Nephron (organoid): ENCODE results near the gene PRKAG2.
A peak's percentile ranks its signal among the peaks of the same experiment; 100 is the strongest.

Experiments used
- H3K27ac Mint-ChIP-seq, 3 experiments: 2 replicates each; pipeline ENCODE4 v1.8.0; 2020; ENCODE audit warnings: mixed read lengths in 3 of 3, mild to moderate bottlenecking in 2 of 3, moderate library complexity in 1 of 3
- H3K27me3 Mint-ChIP-seq: 2 replicates; pipeline ENCODE4 v1.8.0; 2021; ENCODE audit warnings: low read depth, mild to moderate bottlenecking, moderate library complexity, mixed read lengths
- H3K36me3 Mint-ChIP-seq: 2 replicates; pipeline ENCODE4 v1.8.0; 2020; ENCODE audit warnings: low read depth, mixed read lengths
- H3K4me1 Mint-ChIP-seq: 2 replicates; pipeline ENCODE4 v1.8.0; 2020; ENCODE audit warnings: mixed read lengths
- H3K4me3 Mint-ChIP-seq, 3 experiments: 2 replicates each; pipeline ENCODE4 v1.8.0; 2020; ENCODE audit warnings: mild to moderate bottlenecking in 3 of 3, mixed read lengths in 3 of 3, moderate library complexity in 2 of 3
- H3K9me3 Mint-ChIP-seq: 2 replicates; pipeline ENCODE4 v1.8.0; 2020; ENCODE audit warnings: mixed read lengths
- CTCF ChIP-seq, 3 experiments: fragments of 200-600 bp; sonication (generic); IDR thresholded peaks; one replicate each; pipeline ENCODE4 v1.5.0; 2021; ENCODE audit warnings: antibody characterized with exemption in 3 of 3; ENCODE audit not compliant: unreplicated experiment in 3 of 3

The PRKAG2 gene

GRCh38 chr7:151696721-151697514, 180.0 kb downstream of the PRKAG2 start:
- no peaks in the 10 kb centered on the region for H3K9me3 Mint-ChIP-seq
- peak overlapping the region; percentile 69 to 87 (median 72) for H3K27ac Mint-ChIP-seq
- no peak for TF ChIP-seq CTCF (IDR thresholded peaks at IDR 0.05; ENCODE audit: unreplicated experiment in 3 of 3)
- peak overlapping the region in 1 of 3 experiments; percentile 12 for H3K4me3 Mint-ChIP-seq
- H3K36me3 Mint-ChIP-seq = no peaks in the 10 kb centered on the region
- peaks cover 47% of the 10 kb centered on the region for H3K4me1 Mint-ChIP-seq
- H3K27me3 Mint-ChIP-seq = peaks cover 16% of the 10 kb centered on the region

GRCh38 chr7:151695951-151696541, 180.9 kb downstream of the PRKAG2 start:
- H3K4me3 Mint-ChIP-seq = peak overlapping the region in 1 of 3 experiments; percentile 12
- H3K36me3 Mint-ChIP-seq = no peaks in the 10 kb centered on the region
- H3K27me3 Mint-ChIP-seq = peaks cover 18% of the 10 kb centered on the region
- H3K4me1 Mint-ChIP-seq = peaks cover 47% of the 10 kb centered on the region
- TF ChIP-seq CTCF (IDR thresholded peaks at IDR 0.05; ENCODE audit: unreplicated experiment in 3 of 3) = no peak
- H3K27ac Mint-ChIP-seq = peak overlapping the region; percentile 69 to 87 (median 72)
- H3K9me3 Mint-ChIP-seq = no peaks in the 10 kb centered on the region

GRCh38 chr7:151694828-151695580, 181.9 kb downstream of the PRKAG2 start:
- Mint-ChIP-seq H3K4me1 (peaks cover 47% of the 10 kb centered on the region), H3K9me3 (no peaks in the 10 kb centered on the region), H3K27me3 (peaks cover 26% of the 10 kb centered on the region), H3K27ac (peak overlapping the region; percentile 39 to 65 (median 54)), H3K4me3 (no peak overlapping the region), H3K36me3 (no peaks in the 10 kb centered on the region)
- no peak for TF ChIP-seq CTCF (IDR thresholded peaks at IDR 0.05; ENCODE audit: unreplicated experiment in 3 of 3)

- Mint-ChIP-seq H3K4me1 (peaks cover 42% of the 10 kb centered on the region), H3K9me3 (no peaks in the 10 kb centered on the region)
Observed at GRCh38 chr7:151694441-151694827, 182.5 kb downstream of the PRKAG2 start.

GRCh38 chr7:151693140-151693539, 183.8 kb downstream of the PRKAG2 start:
- H3K9me3 Mint-ChIP-seq = no peaks in the 10 kb centered on the region

More at GRCh38 chr7:151694441-151694827, 182.5 kb downstream of the PRKAG2 start:
- no peak for TF ChIP-seq CTCF (IDR thresholded peaks at IDR 0.05; ENCODE audit: unreplicated experiment in 3 of 3)
- Mint-ChIP-seq H3K4me3 (no peak overlapping the region), H3K27ac (peak overlapping the region in 2 of 3 experiments; percentile 24 to 39), H3K27me3 (peaks cover 24% of the 10 kb centered on the region), H3K36me3 (no peaks in the 10 kb centered on the region)

More at GRCh38 chr7:151693140-151693539, 183.8 kb downstream of the PRKAG2 start:
- Mint-ChIP-seq H3K27me3 (peaks cover 22% of the 10 kb centered on the region), H3K36me3 (no peaks in the 10 kb centered on the region), H3K27ac (peak overlapping the region in 1 of 3 experiments; percentile 71), H3K4me3 (no peak overlapping the region), H3K4me1 (peaks cover 32% of the 10 kb centered on the region)
- TF ChIP-seq CTCF (IDR thresholded peaks at IDR 0.05; ENCODE audit: unreplicated experiment in 3 of 3) = no peak
